ENCODE measurements around the gene QRICH2.

Gene QRICH2

DNA sequence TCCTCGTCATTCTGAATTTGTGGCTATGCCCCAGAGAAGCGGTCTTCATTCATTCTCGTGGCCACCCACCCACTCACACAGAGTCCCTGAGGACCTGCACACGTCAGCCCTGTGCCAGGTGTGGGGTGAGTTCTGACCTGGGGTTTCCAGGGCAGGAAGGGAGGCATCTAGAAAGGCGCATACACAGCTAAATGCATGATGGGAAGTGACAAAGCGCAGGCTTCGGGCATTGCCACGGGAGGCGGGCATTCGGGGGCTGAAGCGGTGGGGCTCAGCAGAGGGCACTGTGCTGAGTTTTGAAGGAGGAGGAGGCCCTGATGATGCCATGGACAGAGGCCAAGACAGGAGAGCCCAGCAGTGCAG, 32.0 kb downstream of the QRICH2 start:
- Histone ChIP-seq H3K9me3 (ENCODE audit: control insufficient read depth, low read length) (no peaks in the 10 kb centered on the region), H3K4me1 (ENCODE audit: control insufficient read depth, insufficient read depth, low read length) (peaks cover 33% of the 10 kb centered on the region), H3K36me3 (ENCODE audit: control insufficient read depth, insufficient read depth, low read length, severe bottlenecking) (no peaks in the 10 kb centered on the region), H3K9ac (ENCODE audit: low read length) (peak overlapping the region; percentile 45), H3K4me3 (ENCODE audit: low read length) (no peak overlapping the region), H3K27me3 (replicated peaks; ENCODE audit: control insufficient read depth, insufficient read depth, low read length) (peaks cover 2% of the 10 kb centered on the region)
- no peak for DNase-seq (ENCODE audit: low read depth)

DNA sequence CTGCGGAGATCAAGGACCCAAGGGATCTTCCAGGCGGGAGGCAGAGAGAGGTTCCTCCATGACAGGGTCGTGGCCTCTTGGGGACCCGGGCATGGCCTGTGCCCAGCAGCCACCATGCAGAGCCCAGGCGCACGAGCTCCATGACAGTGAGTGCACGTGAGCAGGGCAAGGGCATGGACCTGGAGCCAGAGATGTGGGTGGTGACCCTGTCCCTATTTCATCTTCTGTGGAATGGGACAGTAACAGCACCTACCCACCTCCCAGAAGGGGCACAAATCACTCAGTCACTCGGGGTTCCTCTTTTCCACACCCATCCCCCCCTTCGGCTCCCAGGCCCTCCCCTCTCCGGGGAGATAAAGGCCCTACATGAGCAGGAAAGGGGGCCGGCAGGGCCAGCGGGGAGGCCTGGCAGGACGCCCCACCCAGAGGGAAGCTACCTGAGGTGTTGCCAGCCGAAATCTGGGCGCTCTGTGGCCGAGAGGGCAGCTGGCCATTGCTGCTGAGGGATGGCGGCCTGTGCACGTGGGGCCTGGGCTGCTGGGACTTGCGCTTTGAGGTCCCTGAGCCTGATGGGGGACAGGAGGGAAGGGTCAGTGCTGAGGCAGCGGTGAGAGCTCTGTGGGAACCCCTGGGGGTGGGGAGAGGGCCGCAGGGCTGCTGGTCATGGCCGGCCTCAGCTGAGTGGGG, 32.6 kb downstream of the QRICH2 start:
- Histone ChIP-seq H3K4me1 (ENCODE audit: control insufficient read depth, insufficient read depth, low read length) (peaks cover 36% of the 10 kb centered on the region), H3K9me3 (ENCODE audit: control insufficient read depth, low read length) (no peaks in the 10 kb centered on the region), H3K9ac (ENCODE audit: low read length) (no peak overlapping the region), H3K4me3 (ENCODE audit: low read length) (no peak overlapping the region), H3K27me3 (replicated peaks; ENCODE audit: control insufficient read depth, insufficient read depth, low read length) (peaks cover 2% of the 10 kb centered on the region), H3K36me3 (ENCODE audit: control insufficient read depth, insufficient read depth, low read length, severe bottlenecking) (peaks cover 2% of the 10 kb centered on the region)
- DNase-seq (ENCODE audit: low read depth) = no peak

DNA sequence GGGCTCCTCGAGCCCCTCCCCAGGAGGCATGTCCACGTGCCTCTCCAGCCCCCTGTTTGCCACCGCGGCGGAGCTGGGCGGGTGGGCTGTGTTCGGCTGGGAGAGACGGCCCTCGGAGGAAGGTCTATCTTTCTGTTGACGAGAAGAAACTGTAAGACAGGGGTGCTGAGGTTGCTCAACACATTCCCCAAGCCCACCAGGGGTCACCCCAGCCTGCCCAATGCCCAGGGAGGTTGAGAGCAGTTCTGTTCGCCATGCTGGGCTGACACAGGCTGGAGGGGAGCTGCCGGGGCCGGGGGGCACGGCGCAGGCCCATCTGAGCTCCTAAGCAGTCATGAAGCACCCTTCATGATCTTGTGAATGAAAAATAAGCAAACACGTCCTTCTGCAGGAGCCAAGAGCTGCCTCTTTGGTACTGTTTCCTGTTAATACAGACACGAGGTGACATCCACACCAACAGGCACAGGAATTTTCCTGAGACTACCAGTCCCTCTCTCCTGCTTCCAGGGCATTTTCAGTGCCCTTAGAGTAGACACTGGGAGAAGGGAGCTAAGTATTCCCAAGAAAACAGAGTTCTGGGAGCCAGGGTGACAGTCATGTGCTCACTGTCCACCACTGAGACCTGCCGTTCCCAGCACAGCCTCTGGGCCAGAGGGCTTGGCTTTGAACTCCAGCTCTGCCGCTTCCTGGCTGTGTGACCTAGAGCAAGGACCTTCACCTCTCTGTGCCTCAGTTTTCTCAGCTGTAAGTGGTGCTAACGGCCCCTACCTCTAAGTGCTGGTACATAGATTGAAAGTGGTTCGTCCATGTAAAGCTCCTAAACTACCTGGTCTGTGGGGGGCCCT, 33.7 kb downstream of the QRICH2 start:
- peak overlapping the region; percentile 50 for H3K9ac ChIP-seq (ENCODE audit: low read length)
- no peak overlapping the region for H3K4me3 ChIP-seq (ENCODE audit: low read length)
- H3K36me3 ChIP-seq (ENCODE audit: control insufficient read depth, insufficient read depth, low read length, severe bottlenecking) = peaks cover 2% of the 10 kb centered on the region
- no peaks in the 10 kb centered on the region for H3K27me3 ChIP-seq (replicated peaks; ENCODE audit: control insufficient read depth, insufficient read depth, low read length)
- no peaks in the 10 kb centered on the region for H3K9me3 ChIP-seq (ENCODE audit: control insufficient read depth, low read length)
- DNase-seq (ENCODE audit: low read depth) = no peak
- H3K4me1 ChIP-seq (ENCODE audit: control insufficient read depth, insufficient read depth, low read length) = peaks cover 38% of the 10 kb centered on the region

DNA sequence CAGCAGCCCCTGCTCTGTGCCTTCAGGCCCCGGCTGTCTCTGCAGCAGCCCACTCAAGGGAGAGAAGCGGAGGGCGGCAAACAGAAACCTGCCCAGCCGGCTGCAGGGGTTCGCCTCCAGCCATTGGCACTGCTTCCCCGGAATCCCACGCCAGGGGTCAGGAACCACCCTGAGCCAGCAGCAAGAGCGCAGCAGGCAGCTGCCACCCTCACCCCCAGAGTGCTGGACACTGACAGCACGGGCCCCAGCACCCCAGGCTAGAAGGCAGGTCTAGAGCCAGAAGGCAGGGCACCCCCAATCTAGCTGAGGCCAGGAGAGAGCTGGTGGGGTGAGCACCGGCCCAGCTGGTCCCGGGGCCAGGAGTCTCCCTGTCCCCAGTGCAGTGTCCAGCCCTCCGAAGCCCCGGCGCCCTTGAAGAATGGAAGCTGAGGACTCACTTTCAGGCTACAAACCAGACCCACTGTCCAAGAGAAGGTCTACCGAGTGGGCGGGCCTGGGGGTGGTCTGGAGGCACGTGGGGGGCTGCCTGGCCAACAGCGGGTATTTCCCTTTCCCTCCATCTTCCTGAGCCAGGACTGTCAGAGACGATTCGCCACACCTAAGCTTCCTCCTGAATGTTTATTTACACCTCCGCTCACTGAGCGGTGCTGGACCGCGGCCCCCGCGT, 34.5 kb downstream of the QRICH2 start:
- Histone ChIP-seq H3K36me3 (ENCODE audit: control insufficient read depth, insufficient read depth, low read length, severe bottlenecking) (peaks cover 2% of the 10 kb centered on the region), H3K4me1 (ENCODE audit: control insufficient read depth, insufficient read depth, low read length) (peaks cover 43% of the 10 kb centered on the region), H3K4me3 (ENCODE audit: low read length) (no peak overlapping the region), H3K27me3 (replicated peaks; ENCODE audit: control insufficient read depth, insufficient read depth, low read length) (no peaks in the 10 kb centered on the region), H3K9ac (ENCODE audit: low read length) (no peak overlapping the region), H3K9me3 (ENCODE audit: control insufficient read depth, low read length) (no peaks in the 10 kb centered on the region)
- DNase-seq (ENCODE audit: low read depth) = no peak

DNA sequence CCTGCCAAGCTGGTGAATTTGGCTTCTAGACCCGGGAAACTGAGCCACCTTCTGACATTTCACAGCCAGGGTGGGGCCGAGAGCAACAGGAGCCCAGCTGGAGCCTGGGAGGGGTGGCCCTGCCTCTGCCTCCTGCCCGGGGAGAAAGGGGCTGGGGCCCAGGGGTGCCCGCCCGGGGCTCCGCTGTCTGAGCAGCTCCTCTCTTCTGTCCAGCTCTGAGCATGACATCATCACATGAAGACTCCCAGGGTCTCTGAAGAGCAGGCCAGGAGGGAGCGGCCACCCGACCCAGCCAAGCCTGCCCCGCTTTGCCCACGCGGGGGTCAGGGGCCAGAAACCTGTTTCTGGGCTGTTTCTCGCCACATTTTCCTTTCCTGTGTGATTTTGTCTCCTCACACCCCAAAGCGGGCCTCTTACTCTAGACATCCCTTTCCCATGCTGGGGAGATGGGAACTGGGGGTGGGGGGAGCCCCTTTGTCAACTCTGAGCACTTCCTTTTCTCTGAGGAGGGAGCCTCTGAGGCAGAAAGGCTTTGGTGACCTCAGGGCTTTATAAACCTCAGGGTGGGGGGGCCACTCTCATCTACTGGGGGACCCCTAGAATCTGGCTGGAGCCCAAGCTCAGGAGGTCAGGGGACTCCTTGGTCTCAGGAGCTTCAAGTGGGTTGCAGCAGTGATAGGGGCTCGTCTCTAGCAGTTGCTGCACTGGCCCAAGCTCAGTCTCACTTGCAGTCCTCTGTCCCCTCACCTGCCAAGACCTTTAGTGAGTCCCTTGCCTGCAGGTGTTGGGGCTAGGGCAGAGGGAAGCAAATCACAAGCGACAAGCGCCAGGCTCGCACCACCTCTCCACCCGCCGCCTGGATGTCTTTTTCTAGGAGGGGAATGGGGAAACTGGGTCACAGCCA, 35.3 kb downstream of the QRICH2 start:
- peak overlapping the region; percentile 34 for H3K9ac ChIP-seq (ENCODE audit: low read length)
- no peak overlapping the region for H3K4me3 ChIP-seq (ENCODE audit: low read length)
- peaks cover 50% of the 10 kb centered on the region for H3K4me1 ChIP-seq (ENCODE audit: control insufficient read depth, insufficient read depth, low read length)
- H3K36me3 ChIP-seq (ENCODE audit: control insufficient read depth, insufficient read depth, low read length, severe bottlenecking) = peaks cover 2% of the 10 kb centered on the region
- H3K9me3 ChIP-seq (ENCODE audit: control insufficient read depth, low read length) = no peaks in the 10 kb centered on the region
- DNase-seq (ENCODE audit: low read depth) = no peak
- no peaks in the 10 kb centered on the region for H3K27me3 ChIP-seq (replicated peaks; ENCODE audit: control insufficient read depth, insufficient read depth, low read length)

DNA sequence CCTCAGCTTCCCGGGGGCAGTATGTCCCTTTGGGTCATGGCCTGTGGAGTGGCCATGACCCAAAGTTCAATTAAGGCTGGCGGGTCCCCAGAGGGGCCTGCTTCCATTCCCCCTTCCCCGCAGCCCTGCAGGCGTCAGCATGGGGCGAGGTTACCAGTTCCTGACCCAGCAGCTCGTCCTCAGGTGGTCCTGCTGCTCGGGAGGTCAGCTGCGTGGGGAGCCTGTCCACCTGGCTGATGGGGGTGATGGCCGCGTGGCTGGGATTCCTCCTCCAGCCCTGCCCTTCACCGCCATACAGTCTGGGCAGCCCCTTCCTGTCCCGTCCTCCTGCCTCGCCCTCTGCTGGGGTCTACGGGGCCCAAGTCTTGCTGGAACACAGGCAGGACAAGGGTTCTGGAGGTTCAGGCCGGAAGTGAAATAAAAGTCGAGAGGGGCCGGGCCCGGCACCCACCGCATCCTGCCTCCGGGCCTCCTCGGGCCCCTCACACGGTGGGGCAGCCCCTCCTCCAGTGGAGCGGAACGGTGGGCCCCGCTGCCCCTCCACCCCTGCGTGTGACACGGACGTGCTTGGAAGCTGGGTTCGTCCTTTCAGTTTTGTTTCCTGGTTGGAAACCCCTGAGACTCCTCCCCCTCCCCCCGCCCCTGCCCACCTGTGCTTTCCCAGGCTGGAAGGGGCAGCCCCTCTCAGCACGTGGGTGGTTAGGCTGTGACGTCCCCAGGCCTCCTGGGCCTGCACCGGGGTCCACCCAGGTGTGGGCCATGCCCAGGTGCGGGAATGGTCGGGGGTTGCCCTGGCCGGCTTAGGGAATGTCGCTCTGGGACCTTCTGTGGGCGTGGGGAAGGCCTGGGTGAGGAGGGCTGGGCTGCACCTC, 36.2 kb downstream of the QRICH2 start:
- Histone ChIP-seq H3K4me1 (ENCODE audit: control insufficient read depth, insufficient read depth, low read length) (peaks cover 59% of the 10 kb centered on the region), H3K9me3 (ENCODE audit: control insufficient read depth, low read length) (no peaks in the 10 kb centered on the region), H3K9ac (ENCODE audit: low read length) (peak overlapping the region; percentile 34), H3K36me3 (ENCODE audit: control insufficient read depth, insufficient read depth, low read length, severe bottlenecking) (peaks cover 2% of the 10 kb centered on the region), H3K4me3 (ENCODE audit: low read length) (no peak overlapping the region), H3K27me3 (replicated peaks; ENCODE audit: control insufficient read depth, insufficient read depth, low read length) (no peaks in the 10 kb centered on the region)
- no peak for DNase-seq (ENCODE audit: low read depth)

DNA sequence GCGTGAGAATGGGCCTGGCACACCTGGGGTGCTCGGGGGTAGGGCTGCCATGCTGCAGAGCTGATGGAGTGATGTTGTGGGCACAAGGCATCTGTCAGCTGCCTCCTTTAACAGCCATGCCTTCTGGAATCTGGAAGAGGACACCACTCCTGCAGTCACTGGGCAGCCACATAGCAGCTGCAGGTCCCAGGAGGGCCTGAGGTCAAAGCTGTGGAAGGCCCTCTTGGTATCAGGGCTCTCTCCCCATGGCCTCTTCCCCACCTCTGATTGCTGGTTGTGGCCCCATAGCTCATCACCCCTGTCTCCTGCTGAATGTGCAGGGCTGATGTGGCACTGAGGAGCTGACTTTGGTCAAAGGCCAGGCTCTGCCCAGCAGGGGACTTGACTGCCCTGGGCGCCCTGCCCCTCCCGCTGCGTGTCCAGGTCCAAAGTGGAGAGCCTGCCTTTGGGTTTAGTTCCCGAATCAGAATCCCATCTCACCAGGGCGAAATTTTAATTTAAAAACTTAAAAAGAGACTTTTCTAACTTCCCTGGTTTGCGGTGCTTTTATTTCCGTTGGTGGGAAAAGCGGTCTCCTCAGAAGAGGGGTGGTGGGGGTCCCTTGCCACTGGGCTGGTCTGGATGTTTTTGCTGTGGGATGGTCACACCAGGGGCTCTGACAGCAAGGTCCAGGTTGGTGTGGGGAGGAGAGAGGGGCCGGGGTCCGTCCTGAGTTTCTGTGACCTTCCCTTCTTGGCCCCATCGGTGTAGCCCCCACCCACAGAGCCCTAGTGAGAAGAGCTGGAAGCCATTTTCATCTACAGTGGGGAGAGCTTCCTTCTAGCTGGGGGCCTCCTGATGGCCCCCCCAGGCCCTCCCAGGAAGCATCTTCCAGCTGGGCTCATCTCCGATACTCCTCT, 37.1 kb downstream of the QRICH2 start:
- no peak for DNase-seq (ENCODE audit: low read depth)
- Histone ChIP-seq H3K36me3 (ENCODE audit: control insufficient read depth, insufficient read depth, low read length, severe bottlenecking) (peaks cover 2% of the 10 kb centered on the region), H3K4me3 (ENCODE audit: low read length) (no peak overlapping the region), H3K9ac (ENCODE audit: low read length) (no peak overlapping the region), H3K27me3 (replicated peaks; ENCODE audit: control insufficient read depth, insufficient read depth, low read length) (no peaks in the 10 kb centered on the region), H3K4me1 (ENCODE audit: control insufficient read depth, insufficient read depth, low read length) (peaks cover 60% of the 10 kb centered on the region), H3K9me3 (ENCODE audit: control insufficient read depth, low read length) (no peaks in the 10 kb centered on the region)

DNA sequence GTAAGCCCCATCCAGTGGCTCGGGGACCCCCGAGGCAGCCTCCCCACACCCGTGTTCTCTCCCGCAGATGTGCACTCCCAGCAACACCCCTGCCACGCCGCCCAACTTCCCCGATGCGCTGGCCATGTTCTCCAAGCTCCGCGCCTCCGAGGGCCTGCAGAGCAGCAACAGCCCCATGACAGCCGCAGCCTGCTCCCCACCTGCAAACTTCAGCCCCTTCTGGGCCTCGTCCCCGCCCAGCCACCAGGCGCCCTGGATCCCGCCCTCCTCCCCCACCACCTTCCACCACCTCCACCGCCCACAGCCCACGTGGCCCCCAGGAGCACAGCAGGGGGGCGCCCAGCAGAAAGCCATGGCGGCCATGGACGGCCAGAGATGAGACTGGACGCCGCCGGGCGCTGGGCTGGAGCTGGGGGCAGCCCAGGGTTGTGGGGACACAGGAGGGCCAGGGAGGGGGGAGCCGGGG, 37.9 kb downstream of the QRICH2 start:
- Histone ChIP-seq H3K4me3 (ENCODE audit: low read length) (no peak overlapping the region), H3K9me3 (ENCODE audit: control insufficient read depth, low read length) (no peaks in the 10 kb centered on the region), H3K36me3 (ENCODE audit: control insufficient read depth, insufficient read depth, low read length, severe bottlenecking) (peaks cover 2% of the 10 kb centered on the region), H3K9ac (ENCODE audit: low read length) (no peak overlapping the region), H3K27me3 (replicated peaks; ENCODE audit: control insufficient read depth, insufficient read depth, low read length) (no peaks in the 10 kb centered on the region), H3K4me1 (ENCODE audit: control insufficient read depth, insufficient read depth, low read length) (peaks cover 58% of the 10 kb centered on the region)
- DNase-seq (ENCODE audit: low read depth) = no peak

DNA sequence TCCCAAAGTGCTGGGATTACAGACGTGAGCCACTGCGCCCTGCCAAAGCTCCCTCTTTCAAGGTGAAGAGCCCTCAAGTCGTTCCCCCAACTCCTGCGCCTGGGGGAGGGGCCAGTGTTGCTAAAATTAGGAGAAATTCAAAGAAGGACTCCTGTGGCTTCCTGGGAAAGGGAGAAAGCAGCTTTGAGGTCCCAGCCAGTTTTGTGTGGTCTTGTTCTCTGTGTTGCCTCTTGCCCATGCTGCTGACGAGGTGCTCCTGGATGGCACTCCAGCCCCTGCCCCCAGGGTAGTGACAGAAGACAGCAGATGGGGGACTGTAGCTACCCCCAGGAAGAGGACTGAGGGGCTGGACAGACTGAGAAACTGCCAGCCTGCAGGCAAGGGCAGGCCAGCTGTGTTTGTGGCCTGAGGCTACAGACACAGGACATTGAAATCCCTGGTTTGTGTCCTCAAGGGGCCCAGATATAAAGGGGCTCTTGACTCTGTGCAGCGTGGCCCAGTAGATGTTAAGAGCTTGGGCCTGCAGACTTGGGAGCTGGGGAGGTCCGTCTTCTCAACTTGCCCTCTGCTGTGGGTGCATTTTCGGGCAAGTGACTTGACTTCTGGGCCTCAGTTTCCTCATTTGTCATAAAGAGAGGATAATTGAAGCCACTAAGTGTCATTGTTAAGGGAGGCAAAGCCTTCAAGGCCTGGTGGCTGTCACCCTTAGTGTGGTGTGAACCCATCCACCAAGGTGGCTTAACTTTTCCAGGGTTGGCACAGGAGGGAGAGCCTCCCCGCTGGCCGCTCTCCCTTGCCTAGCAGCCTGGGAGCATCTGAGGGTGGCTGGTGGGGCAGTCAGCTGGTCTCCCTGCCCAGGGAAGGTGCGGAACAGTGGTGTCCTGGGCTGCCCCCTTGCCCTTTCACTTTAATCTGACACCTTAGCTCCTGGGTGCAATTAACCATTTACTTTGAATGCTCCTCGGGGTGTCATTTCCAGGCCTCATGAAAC, 38.8 kb downstream of the QRICH2 start:
- Histone ChIP-seq H3K9me3 (ENCODE audit: control insufficient read depth, low read length) (no peaks in the 10 kb centered on the region), H3K4me1 (ENCODE audit: control insufficient read depth, insufficient read depth, low read length) (peaks cover 55% of the 10 kb centered on the region), H3K4me3 (ENCODE audit: low read length) (no peak overlapping the region), H3K36me3 (ENCODE audit: control insufficient read depth, insufficient read depth, low read length, severe bottlenecking) (peaks cover 2% of the 10 kb centered on the region), H3K9ac (ENCODE audit: low read length) (peak overlapping the region; percentile 21), H3K27me3 (replicated peaks; ENCODE audit: control insufficient read depth, insufficient read depth, low read length) (no peaks in the 10 kb centered on the region)
- DNase-seq (ENCODE audit: low read depth) = no peak
